K562 (cell line): ENCODE measurements around the gene BAZ2A. TPM values are rescaled to one million over a fixed set of nuclear protein-coding genes. Genes with fewer than 3 reads are reported as not detected.

Experiments used
- CHD1 ChIP-seq: fragments of 200-600 bp; sonication (generic); IDR thresholded peaks from one replicate; pipeline ENCODE4 v1.6.1; 2012; ENCODE audit warnings: mild to moderate bottlenecking, moderate library complexity, low read length, inconsistent platforms
- E2F6 ChIP-seq, 2 experiments: IDR thresholded peaks; 2 replicates each; pipeline ENCODE4 v1.6.1; 2011; ENCODE audit warnings: borderline replicate concordance in 1 of 2, control low read depth in 1 of 2, low read depth in 1 of 2, low read length in 1 of 2, mild to moderate bottlenecking in 1 of 2, mixed read lengths in 1 of 2, moderate library complexity in 1 of 2; ENCODE audit not compliant: insufficient read depth in 1 of 2, insufficient read length in 1 of 2, poor library complexity in 1 of 2, severe bottlenecking in 1 of 2; ENCODE audit errors: extremely low read depth in 1 of 2
- FOXP1 ChIP-seq: sonication (generic); formaldehyde crosslinking; IDR thresholded peaks from 2 replicates; pipeline ENCODE4 v1.8.0; 2022; ENCODE audit warnings: mild to moderate bottlenecking, missing genetic modification reagents
- HNRNPL ChIP-seq: fragments of 200-400 bp; formaldehyde crosslinking; IDR thresholded peaks from 2 replicates; pipeline ENCODE4 v1.6.1; 2017; ENCODE audit warnings: low read depth, mild to moderate bottlenecking, low read length
- HOXB6 ChIP-seq: fragments of 250-450 bp; sonication (Bioruptor Pico); IDR thresholded peaks from 2 replicates; pipeline ENCODE4 v1.5.1; 2022; ENCODE audit warnings: mild to moderate bottlenecking, borderline replicate concordance
- KAT8 ChIP-seq: fragments of 450-650 bp; IDR thresholded peaks from 2 replicates; pipeline ENCODE4 v1.6.1; 2016; ENCODE audit warnings: low read depth, mild to moderate bottlenecking
- MAFK ChIP-seq: IDR thresholded peaks from 2 replicates; pipeline ENCODE4 v1.6.1; 2011; ENCODE audit warnings: low read length, improper control_type of control experiment
- NRF1 ChIP-seq, 2 experiments: fragments of 450-650 bp; IDR thresholded peaks in 1 of 2; conservative IDR thresholded peaks in 1 of 2; 2 replicates each; pipeline ENCODE4 v1.6.1; 2014; ENCODE audit warnings: mild to moderate bottlenecking in 2 of 2
- POLR2A ChIP-seq: fragments of 450-650 bp; conservative IDR thresholded peaks from 2 replicates; pipeline ENCODE4 v1.6.1; 2016
- XRCC5 ChIP-seq: fragments of 200-400 bp; formaldehyde crosslinking; IDR thresholded peaks from 2 replicates; pipeline ENCODE4 v1.6.1; 2017; ENCODE audit warnings: low read depth, mild to moderate bottlenecking, low read length
- ZBTB11 ChIP-seq, 3 experiments: fragments of 200-800 bp in 1 of 3; fragments of 250-450 bp in 1 of 3; fragments of 450-650 bp in 1 of 3; sonication (Bioruptor Pico) in 1 of 3; sonication (Bioruptor generic) in 1 of 3; formaldehyde crosslinking in 1 of 3; IDR thresholded peaks; 2 replicates each; pipeline versions ENCODE4 v1.6.1 to v1.8.0; 2016 to 2022; ENCODE audit warnings: mild to moderate bottlenecking in 2 of 3, missing genetic modification characterization in 2 of 3, missing compliant biosample characterization in 1 of 3, moderate library complexity in 1 of 3
- ZBTB40 ChIP-seq, 2 experiments: fragments of 450-650 bp in 1 of 2; sonication (generic) in 1 of 2; formaldehyde crosslinking in 1 of 2; IDR thresholded peaks; 2 replicates each; pipeline versions ENCODE4 v1.7.1 to v1.9.0; 2016 to 2022; ENCODE audit warnings: inconsistent platforms in 1 of 2, mild to moderate bottlenecking in 1 of 2, missing genetic modification reagents in 1 of 2
- polyA plus RNA-seq, 8 experiments: library from polyadenylated mRNA; depleted of rRNA in 4 of 8; stranded (reverse) in 5 of 8; unstranded in 3 of 8; fragments of >200 nt; fragmentation: Nextera tagmentation in 2 of 8; fragmentation: Illumina TruSeq in 1 of 8; extraction: Ambion mirVana in 2 of 8; extraction: Trizol in 1 of 8; gene quantifications; 2 replicates each; pipeline versions ENCODE4 v1.2.1 to v1.2.3, GENCODE V29; 2011 to 2014; ENCODE audit warnings: inconsistent platforms in 1 of 8, missing spikeins in 1 of 8
- total RNA-seq, 7 experiments: library from RNA; depleted of rRNA in 6 of 7; stranded (reverse); fragments of >200 nt in 6 of 7; fragmentation: Illumina TruSeq in 2 of 7; extraction: Trizol in 2 of 7; gene quantifications; 2 replicates each; pipeline versions ENCODE4 v1.2.1 to v1.2.3, GENCODE V29; 2011 to 2021; ENCODE audit warnings: low replicate concordance in 1 of 7

BAZ2A gene
- total and polyA plus RNA-seq, 9 of the 15 experiments (the other 6 are each of a cell fraction or from before 2014, with no cell fraction given): 4.5 to 86.4 (median 26.2) TPM

- peak; percentile 37 to 53 for TF ChIP-seq E2F6 (IDR thresholded peaks at IDR 0.05; ENCODE audit: borderline replicate concordance in 1 of 2, extremely low read depth in 1 of 2, insufficient read depth in 1 of 2, insufficient read length in 1 of 2, low read depth in 1 of 2, low read length in 1 of 2, poor library complexity in 1 of 2, severe bottlenecking in 1 of 2)
- peak; percentile 93 for TF ChIP-seq ZBTB40 (IDR thresholded peaks at IDR 0.05)
- no peak for TF ChIP-seq ZBTB40 (CRISPR knock-in tag; IDR thresholded peaks at IDR 0.05)
- peak; percentile 99 for TF ChIP-seq POLR2A
- TF ChIP-seq XRCC5: peak; percentile 34; the same call in 1 of the 2 replicates
- TF ChIP-seq MAFK: 0 out of 2 replicates have a peak, but pooled peaks have one; percentile 36
- TF ChIP-seq ZBTB11 (CRISPR knock-in tag; IDR thresholded peaks at IDR 0.05): 0 out of 6 replicates have a peak, but pooled peaks of 1 of the 3 experiments have one; percentile 19
- peak; percentile 65 to 70 for TF ChIP-seq NRF1 (conservative IDR thresholded peaks at IDR 0.05 in 1 of 2, IDR thresholded peaks at IDR 0.05 in 1 of 2)
- no peak for TF ChIP-seq HNRNPL
- TF ChIP-seq HOXB6 (CRISPR knock-in tag): 0 out of 2 replicates have a peak, but pooled peaks have one; percentile 22
- TF ChIP-seq KAT8: no peak
- TF ChIP-seq FOXP1: peak; percentile 63
- TF ChIP-seq CHD1: peak; percentile 55
Measured at GRCh38 chr12:56645717-56646446, 15.8 kb upstream of the BAZ2A start, which contains the start of gene ATP5F1B (continued).
